GM12865 (cell line): ENCODE results near the gene LYL1.

Experiments used
- DNase-seq: peaks from one replicate; pipeline ENCODE4 v3.0.0; 2010; ENCODE audit warnings: low read depth
- H3K4me3 ChIP-seq: 2 replicates; pipeline ENCODE4 v1.5.1; 2011; ENCODE audit warnings: mild to moderate bottlenecking, low read depth, low read length, control low read depth
- CTCF ChIP-seq: IDR thresholded peaks from 2 replicates; pipeline ENCODE4 v1.5.1; 2011; ENCODE audit warnings: low read length, control low read depth, low read depth, inconsistent platforms; ENCODE audit not compliant: insufficient read depth; ENCODE audit errors: missing control alignments

The LYL1 gene

GRCh38 chr19:13083627-13084026, 19.0 kb downstream of the LYL1 start:
- TF ChIP-seq CTCF, result no peak
- DNase-seq, result no peak
- H3K4me3 ChIP-seq, result no peak overlapping the region

GRCh38 chr19:13083008-13083404, 19.7 kb downstream of the LYL1 start:
- no peak overlapping the region for H3K4me3 ChIP-seq
- TF ChIP-seq CTCF, result no peak
- DNase-seq, result no peak

- no peak for DNase-seq
- H3K4me3 ChIP-seq, result no peak overlapping the region
- peak; percentile 0 for TF ChIP-seq CTCF
These were observed 20.3 kb downstream of the LYL1 start for GRCh38 chr19:13082192-13083007.

GRCh38 chr19:13079542-13079986, 23.1 kb downstream of the LYL1 start:
- no peak for TF ChIP-seq CTCF
- DNase-seq, result no peak
- no peak overlapping the region for H3K4me3 ChIP-seq

- DNase-seq, result no peak
- no peak overlapping the region for H3K4me3 ChIP-seq
- no peak for TF ChIP-seq CTCF
These were observed 23.6 kb downstream of the LYL1 start for GRCh38 chr19:13078897-13079541.

- DNase-seq, result no peak
- no peak overlapping the region for H3K4me3 ChIP-seq
- TF ChIP-seq CTCF, result no peak
These were observed 24.3 kb downstream of the LYL1 start for GRCh38 chr19:13078381-13078780.
